DMS 273 (cell line): ENCODE results near the gene GPR137B.

Experiments
- DNase-seq: peaks from one replicate; lab custom pipeline; 2025; ENCODE audit not compliant: unreplicated experiment; lab: John Stamatoyannopoulos, UW

The GPR137B gene

GRCh38 chr1:236113324-236114032 is 28.9 kb upstream of the GPR137B start:
- no peak for DNase-seq

DNA sequence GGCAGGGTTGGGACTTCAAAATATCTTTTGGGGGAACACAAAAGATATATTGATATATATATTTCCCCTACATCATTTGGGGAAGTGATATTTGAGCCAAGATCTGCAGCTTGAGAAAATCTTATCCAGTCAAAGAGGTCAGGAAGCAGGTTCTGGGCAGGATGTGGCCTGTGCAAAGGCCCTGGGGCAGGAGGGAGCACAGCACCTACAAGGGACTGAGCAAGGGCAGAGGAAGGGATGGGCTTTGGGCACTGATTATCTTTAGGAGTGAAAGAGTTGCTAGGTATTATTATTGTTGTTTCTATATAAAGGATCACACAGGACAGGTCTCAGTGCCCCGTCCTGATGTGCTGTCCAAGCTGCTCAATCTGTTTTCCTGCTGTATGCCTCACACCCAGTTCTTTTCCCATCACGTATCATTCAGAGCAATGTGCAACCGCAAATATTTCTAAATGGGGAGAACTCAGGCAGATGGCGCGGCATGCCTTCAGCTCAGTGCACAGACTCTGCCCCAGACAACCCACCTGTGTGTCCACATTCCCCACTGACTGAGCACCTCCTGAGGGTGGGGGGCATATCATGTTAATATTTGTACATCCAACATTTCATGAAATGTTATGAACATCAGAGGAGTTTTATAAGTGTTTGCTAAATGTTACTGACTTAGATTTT is 28.1 kb upstream of the GPR137B start:
- DNase-seq, result no peak

- no peak for DNase-seq
These were observed 24.6 kb upstream of the GPR137B start for GRCh38 chr1:236117710-236118109.

- no peak for DNase-seq
These were observed 22.3 kb upstream of the GPR137B start for GRCh38 chr1:236119943-236120484.

GRCh38 chr1:236120721-236121153 is 21.6 kb upstream of the GPR137B start:
- no peak for DNase-seq

DNA sequence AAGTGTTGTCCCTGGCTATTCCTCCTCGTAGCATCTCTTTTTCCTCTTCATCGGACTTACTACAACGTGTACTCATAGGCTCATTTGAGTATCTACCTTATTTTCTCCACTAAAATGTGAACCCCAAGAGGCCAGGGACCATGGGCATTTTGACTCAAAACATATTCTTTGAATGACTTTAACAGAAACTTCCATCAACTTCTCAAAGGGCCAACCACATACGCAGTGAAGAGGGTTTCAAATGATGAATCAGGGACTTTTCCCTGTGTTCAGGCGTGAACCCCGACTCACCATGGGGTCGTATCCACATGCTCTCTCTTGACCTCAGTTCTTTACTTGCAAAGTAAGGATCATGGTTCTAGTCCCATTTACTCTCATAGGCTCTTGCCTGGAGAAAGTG is 20.2 kb upstream of the GPR137B start:
- no peak for DNase-seq

DNA sequence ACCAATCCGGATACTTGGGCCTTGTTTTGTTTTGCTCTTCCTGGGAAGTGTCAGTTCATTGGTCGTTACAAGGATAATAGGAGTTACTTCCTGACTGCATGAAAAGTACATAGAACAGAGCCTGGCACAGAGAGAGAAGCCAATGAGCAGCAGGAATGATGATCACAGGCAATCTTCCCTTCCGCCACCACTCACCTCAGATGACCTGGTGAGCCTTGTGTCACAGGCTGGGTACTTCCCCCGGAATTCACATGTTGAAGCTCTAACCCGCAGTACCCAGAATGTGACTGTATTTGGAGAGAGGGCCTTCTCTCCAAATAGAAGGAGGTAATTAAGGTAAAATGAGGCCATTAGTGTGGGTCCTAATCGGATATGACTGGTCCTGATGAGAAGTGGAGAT is 18.8 kb upstream of the GPR137B start:
- DNase-seq, result no peak

- DNase-seq, result peak; percentile 19
These were observed 17.4 kb upstream of the GPR137B start for GRCh38 chr1:236124965-236125364.

DNA sequence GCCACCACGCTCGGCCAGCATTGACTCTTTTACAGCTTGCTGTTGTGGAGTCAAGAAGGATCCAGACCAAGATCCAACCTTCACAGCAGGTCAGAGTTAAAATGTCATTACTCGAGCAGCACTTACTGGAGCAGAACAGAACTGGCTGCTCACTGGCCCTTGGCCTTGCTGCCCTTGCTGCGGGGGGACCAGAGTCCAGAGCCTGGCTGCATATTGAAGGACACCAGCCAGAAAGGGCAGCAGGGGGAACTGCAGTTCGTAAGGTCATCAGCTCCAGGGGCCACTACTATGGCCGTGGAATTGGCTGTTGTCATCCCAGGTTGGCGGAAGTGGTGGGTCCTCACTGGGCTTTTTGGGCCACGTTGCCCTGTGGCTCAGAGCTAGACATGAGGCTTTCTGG is 15.3 kb upstream of the GPR137B start:
- no peak for DNase-seq

DNA sequence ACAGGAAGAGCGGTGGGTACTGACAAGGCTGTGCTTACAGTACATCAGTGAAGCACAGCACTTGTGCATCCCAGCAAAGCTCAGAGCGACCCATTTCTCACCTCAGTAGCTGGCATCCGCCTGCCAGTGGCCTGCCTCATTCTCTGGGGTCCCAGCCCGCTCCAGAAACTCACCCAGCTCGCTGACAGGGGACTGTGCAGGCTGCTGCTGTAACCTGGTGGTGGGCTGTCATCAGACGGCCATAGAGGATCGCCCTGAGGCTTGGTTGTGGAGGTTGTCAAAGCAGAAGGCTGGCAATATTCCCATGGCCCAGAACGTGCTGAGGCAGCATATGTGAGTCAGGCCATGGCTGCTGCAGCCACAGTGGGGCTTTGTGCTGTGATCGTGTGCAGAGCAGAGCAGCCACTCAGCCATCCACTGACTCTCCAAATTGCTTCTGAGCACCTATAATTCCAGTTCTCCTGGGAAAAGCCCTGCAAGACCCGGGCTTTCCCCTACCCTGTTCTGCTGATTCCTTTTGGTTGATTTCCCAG is 13.6 kb upstream of the GPR137B start:
- DNase-seq, result no peak

DNA sequence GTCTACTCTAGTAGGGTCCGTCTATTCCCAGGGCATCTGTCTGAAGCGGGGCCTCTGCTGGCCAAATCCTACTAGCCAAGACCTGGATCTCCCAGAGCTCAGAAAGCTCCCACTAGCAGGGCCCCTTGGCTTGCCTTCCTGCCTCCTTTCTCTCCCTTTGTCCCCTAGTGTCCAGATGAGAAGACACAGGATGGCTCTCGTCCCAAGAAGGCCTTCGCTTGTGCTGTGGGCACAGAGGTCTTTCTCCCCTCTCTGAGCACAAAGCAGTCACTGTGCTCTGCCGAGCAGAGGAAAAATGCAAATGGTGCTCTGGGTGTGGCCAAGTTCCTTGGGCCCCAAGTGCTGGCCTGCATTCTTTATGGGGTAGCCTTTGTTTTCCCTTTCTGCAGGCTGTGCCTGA is 13.0 kb upstream of the GPR137B start:
- DNase-seq, result no peak

GRCh38 chr1:236130372-236130771 is 12.0 kb upstream of the GPR137B start:
- DNase-seq, result no peak

DNA sequence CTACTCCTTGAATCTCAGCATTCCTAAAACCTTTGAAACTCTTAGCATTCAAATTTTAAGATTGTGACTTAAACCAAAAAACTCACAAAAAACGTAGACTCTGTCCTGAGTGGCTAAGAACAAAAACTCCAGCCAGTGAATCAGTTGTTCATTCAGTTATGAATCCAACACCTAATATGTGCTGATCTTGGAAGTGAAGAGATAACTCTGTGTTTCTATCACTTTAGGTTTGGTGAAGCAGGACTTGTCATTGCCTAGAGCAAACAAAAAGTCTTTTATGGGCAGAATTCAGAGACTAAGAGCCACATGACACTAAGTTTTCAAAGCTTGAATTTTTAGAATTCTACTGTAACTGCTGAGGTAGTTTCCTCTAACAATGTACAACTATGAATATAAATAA is 10.4 kb upstream of the GPR137B start:
- DNase-seq, result no peak

DNA sequence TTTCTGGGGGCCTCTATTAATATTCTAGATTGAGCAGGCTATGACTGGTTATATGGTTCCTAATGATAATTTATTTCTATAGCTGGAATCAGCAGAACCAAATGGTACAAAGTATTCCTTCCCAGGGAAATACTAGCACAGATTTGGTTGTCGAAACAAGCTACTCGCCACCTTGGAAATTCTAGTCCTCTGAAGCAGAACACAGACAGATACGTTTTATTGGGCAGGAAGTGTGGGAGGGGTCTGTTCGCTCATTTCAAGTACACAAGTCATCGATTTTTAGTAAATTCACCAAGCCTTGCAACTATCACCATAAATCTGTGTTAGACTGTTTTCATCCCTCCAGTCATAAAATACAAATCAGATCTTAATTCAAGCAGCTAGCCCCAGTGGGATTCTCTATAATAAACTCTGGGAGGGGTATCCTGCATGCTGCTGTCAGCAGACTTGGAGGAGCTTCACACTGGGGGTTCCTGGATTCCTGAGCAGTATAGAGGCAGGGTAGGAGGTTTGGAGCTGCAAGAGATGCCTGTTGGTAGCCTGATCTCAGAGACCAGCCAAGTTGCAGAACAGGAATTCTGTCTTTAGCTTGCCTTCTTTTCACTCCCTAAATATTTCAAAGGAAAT is 9.8 kb upstream of the GPR137B start:
- DNase-seq, result no peak

DNA sequence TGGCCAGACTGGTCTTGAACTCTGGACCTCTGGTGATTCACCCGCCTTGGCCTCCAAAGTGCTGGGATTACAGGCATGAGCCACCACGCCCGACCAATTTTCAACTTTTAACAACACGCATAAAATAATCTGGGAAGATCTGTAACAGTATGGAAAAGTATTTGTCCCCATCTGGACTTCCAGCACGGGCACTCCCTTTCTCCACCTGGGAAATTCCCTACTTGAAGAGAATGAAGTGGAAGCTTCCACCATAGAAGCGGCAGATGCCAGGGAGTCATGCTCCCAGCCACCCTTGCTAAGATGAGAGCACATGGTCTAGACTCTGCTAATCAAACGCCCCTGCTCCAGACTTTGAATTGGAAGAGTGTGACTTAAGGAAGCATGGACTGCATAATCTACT is 9.0 kb upstream of the GPR137B start:
- peak; percentile 11 for DNase-seq

DNA sequence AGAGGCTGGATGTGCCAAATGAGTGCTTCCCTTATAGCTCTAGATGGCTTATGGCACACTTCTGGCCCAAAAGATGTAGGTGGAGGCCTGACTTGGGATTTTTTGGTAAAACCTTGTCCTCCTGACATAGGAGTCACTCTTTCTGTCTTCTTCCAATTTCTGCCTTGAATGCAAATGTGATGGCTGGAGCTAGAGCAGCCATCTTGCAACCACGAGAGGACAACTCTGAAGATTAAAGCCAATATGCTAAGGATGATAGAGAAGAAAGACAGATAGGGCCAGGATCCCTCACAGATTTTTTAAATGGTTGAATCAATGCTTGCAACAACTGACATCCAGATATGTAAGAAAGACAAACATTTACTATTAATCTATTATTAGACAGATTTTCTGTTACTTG is 8.5 kb upstream of the GPR137B start:
- DNase-seq, result no peak

DNA sequence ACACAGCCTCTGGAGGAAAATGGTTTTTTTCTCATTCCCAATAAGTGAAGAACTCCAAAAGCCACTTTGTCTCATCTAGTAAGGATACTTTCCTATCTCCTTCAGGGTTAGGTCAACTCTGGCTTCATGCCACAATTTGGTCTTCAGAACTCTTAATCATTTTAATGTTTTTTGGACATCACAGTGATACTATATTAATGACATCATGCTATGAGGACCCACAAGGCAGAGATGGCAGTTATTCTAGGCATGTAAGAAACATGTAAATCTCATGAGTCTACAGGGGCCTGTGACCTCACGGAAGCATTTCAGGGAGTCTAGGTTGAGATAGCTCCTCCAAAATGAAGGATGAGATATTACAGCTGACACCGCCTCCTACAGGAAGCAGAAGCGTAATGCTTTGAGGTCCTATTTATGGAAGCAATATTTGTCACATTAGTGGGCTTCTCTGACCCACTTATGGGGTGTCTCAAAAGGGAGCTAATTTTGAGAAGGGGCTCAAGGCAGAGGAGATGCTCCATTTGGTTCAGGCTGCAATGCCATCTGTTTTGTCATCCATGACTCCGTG is 5.0 kb upstream of the GPR137B start:
- peak; percentile 23 for DNase-seq

GRCh38 chr1:236139495-236139894 is 2.8 kb upstream of the GPR137B start:
- no peak for DNase-seq

- DNase-seq, result no peak
These were observed 1.5 kb upstream of the GPR137B start for GRCh38 chr1:236140705-236141446.

DNA sequence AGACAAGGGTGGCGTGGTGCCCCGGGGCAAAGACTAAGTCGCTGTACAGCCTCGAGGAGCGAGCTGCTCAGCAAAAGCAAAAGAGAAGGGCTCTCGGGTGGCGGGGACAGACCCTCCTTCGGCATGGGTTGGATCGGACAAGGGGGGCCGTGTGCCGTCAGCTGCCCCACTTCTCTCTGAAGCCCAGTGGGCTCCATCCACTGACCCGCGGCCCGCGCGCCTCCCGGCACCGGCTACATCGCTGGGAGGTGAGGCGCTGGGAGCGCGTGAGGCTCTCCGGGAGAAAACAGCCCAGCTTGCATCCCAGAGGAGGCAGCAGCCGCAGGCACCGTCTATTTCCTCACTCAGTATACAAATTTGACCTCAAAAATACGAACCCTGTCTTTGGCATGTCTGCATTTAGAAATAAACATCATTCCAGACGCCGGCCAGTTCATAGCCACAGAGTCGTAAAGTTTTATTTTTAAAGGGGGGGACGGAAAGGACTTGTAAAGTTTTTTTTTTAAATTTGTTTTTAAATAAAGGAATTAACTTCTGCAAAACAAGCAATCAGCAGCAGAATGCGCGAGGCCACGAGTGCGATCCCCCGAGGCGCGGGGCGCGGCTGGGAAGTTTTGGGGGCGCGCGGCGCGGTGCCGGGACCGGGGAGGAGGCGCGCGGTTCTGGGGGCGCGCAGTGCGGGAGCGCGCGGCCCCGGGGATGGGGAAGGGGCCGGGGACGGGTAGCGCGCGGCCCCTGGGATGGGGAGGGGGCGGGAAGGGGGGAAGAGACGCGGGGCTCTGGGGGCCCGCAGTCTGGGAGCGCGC is 689 bp upstream of the GPR137B start:
- peak; percentile 88 for DNase-seq
